ENCODE measurements around the gene RAB44.

RAB44 gene

GRCh38 chr6:36777801-36778200 lies 80.2 kb downstream of the RAB44 start:
- no peak for DNase-seq

GRCh38 chr6:36779227-36779626 lies 81.6 kb downstream of the RAB44 start:
- no peak for DNase-seq

GRCh38 chr6:36780442-36781177 lies 83.0 kb downstream of the RAB44 start:
- DNase-seq = no peak

GRCh38 chr6:36781669-36782068 lies 84.0 kb downstream of the RAB44 start:
- no peak for DNase-seq
